IMR-90 (cell line): ENCODE data around the gene TTLL11. TPM values are rescaled to one million over a fixed set of nuclear protein-coding genes. Genes with fewer than 3 reads are reported as not detected.

Experiments
- ATAC-seq: fragments of 200-7000 bp; cut with Tn5 transposase; 2 replicates; pipeline ENCODE4 v1.9.1; 2020; ENCODE audit warnings: low read depth, mild to moderate bottlenecking, moderate library complexity
- BruUV-seq: library from RNA; stranded (reverse); fragments of 400-500 nt; replicated peaks from 2 replicates; lab custom pipeline; 2021; lab: Mats Ljungman, UMichigan
- CTCF ChIA-PET: fragments of 300-600 bp; formaldehyde crosslinking; extraction: SDS; loops from one replicate; lab custom pipeline; 2021; ENCODE audit warnings: antibody characterized with exemption; lab: Yijun Ruan, JAX
- POLR2A ChIA-PET: fragments of 300-600 bp; sonication (Branson Sonifier 250); formaldehyde crosslinking; loops from one replicate; lab custom pipeline; 2022; ENCODE audit warnings: antibody characterized with exemption; ENCODE audit not compliant: unreplicated experiment; lab: Charles Lee
- DNase-seq: peaks from one replicate; pipeline ENCODE4 v3.0.0; 2013
- H2AFZ ChIP-seq: replicated peaks from 2 replicates; pipeline ENCODE3; 2013; ENCODE audit warnings: low read length, mild to moderate bottlenecking; ENCODE audit not compliant: poor library complexity
- H2AK5ac ChIP-seq: 2 replicates; pipeline ENCODE4 v1.6.1; 2013; ENCODE audit warnings: low read depth, low read length, inconsistent platforms
- H2AK9ac ChIP-seq: replicated peaks from 2 replicates; pipeline ENCODE3; 2013; ENCODE audit warnings: mild to moderate bottlenecking, low read depth, low read length, moderate library complexity; ENCODE audit not compliant: poor library complexity
- H2BK120ac ChIP-seq: 2 replicates; pipeline ENCODE4 v1.6.1; 2013; ENCODE audit warnings: low read depth, low read length, inconsistent platforms
- H2BK15ac ChIP-seq: 3 replicates; pipeline ENCODE4 v1.6.1; 2013; ENCODE audit warnings: low read depth, low read length, inconsistent platforms
- H2BK20ac ChIP-seq: 2 replicates; pipeline ENCODE4 v1.6.1; 2013; ENCODE audit warnings: low read depth, mild to moderate bottlenecking, inconsistent platforms, low read length, moderate library complexity
- H2BK5ac ChIP-seq: 2 replicates; pipeline ENCODE4 v1.6.1; 2013; ENCODE audit warnings: mild to moderate bottlenecking, low read depth, low read length, inconsistent platforms; ENCODE audit not compliant: poor library complexity, severe bottlenecking
- H3K14ac ChIP-seq: replicated peaks from 2 replicates; pipeline ENCODE4 v1.6.1; 2013; ENCODE audit warnings: low read depth, low read length, inconsistent platforms
- H3K18ac ChIP-seq: 2 replicates; pipeline ENCODE4 v1.6.1; 2013; ENCODE audit warnings: low read depth, low read length, control low read depth
- H3K23ac ChIP-seq: 2 replicates; pipeline ENCODE4 v1.6.1; 2013; ENCODE audit warnings: low read depth, low read length, inconsistent platforms
- H3K27ac ChIP-seq: 2 replicates; pipeline ENCODE4 v1.5.1; 2013; ENCODE audit warnings: mild to moderate bottlenecking, control low read depth, low read length; ENCODE audit not compliant: insufficient read depth
- H3K27me3 ChIP-seq: 2 replicates; pipeline ENCODE4 v1.6.1; 2013; ENCODE audit warnings: low read length; ENCODE audit not compliant: control insufficient read depth, insufficient read depth
- H3K36me3 ChIP-seq: 2 replicates; pipeline ENCODE4 v1.6.1; 2013; ENCODE audit warnings: low read length, mixed read lengths; ENCODE audit not compliant: control insufficient read depth, insufficient read depth
- H3K4ac ChIP-seq: 2 replicates; pipeline ENCODE4 v1.6.1; 2013; ENCODE audit warnings: low read depth, low read length, inconsistent platforms
- H3K4me1 ChIP-seq: 2 replicates; pipeline ENCODE4 v1.6.1; 2013; ENCODE audit warnings: low read length, mixed read lengths; ENCODE audit not compliant: control insufficient read depth, insufficient read depth
- H3K4me2 ChIP-seq: 2 replicates; pipeline ENCODE4 v1.6.1; 2013; ENCODE audit warnings: low read depth, mild to moderate bottlenecking, control low read depth, low read length, moderate library complexity
- H3K4me3 ChIP-seq: 2 replicates; pipeline ENCODE4 v1.5.1; 2013; ENCODE audit warnings: low read depth, mild to moderate bottlenecking, control low read depth, low read length, moderate library complexity; ENCODE audit not compliant: insufficient read depth
- H3K56ac ChIP-seq: 2 replicates; pipeline ENCODE4 v1.6.1; 2013; ENCODE audit warnings: low read length, inconsistent platforms; ENCODE audit not compliant: insufficient read depth; ENCODE audit errors: extremely low read depth
- H3K79me1 ChIP-seq, 2 experiments: 2 replicates each; pipeline ENCODE4 v1.6.1; 2013; ENCODE audit warnings: low read length in 2 of 2, inconsistent platforms in 1 of 2, low read depth in 1 of 2
- H3K9ac ChIP-seq: 2 replicates; pipeline ENCODE4 v1.6.1; 2013; ENCODE audit warnings: low read depth, low read length, control low read depth
- H3K9me1 ChIP-seq: 2 replicates; pipeline ENCODE4 v1.6.1; 2013; ENCODE audit warnings: low read length, inconsistent platforms; ENCODE audit not compliant: insufficient read depth
- H3K9me3 ChIP-seq: 2 replicates; pipeline ENCODE4 v1.6.1; 2013; ENCODE audit warnings: low read length; ENCODE audit not compliant: control insufficient read depth, insufficient read depth
- H4K20me1 ChIP-seq: 2 replicates; pipeline ENCODE4 v1.6.1; 2013; ENCODE audit warnings: low read length, inconsistent platforms; ENCODE audit not compliant: insufficient read depth
- H4K5ac ChIP-seq: 2 replicates; pipeline ENCODE4 v1.6.1; 2013; ENCODE audit warnings: mild to moderate bottlenecking, low read depth, low read length, control low read depth
- H4K8ac ChIP-seq, 2 experiments: 2 replicates each; pipeline ENCODE4 v1.6.1; 2013; ENCODE audit warnings: low read depth in 2 of 2, low read length in 2 of 2, control low read depth in 1 of 2, inconsistent platforms in 1 of 2
- H4K91ac ChIP-seq: 2 replicates; pipeline ENCODE4 v1.6.1; 2013; ENCODE audit warnings: low read depth, low read length, inconsistent platforms; ENCODE audit not compliant: insufficient read depth
- CEBPB ChIP-seq: IDR thresholded peaks from 2 replicates; pipeline ENCODE4 v1.6.1; 2012; ENCODE audit warnings: low read depth, low read length, improper control_type of control experiment
- CHD1 ChIP-seq: IDR thresholded peaks from 2 replicates; pipeline ENCODE4 v1.6.1; 2012; ENCODE audit warnings: low read depth, low read length, improper control_type of control experiment
- MAZ ChIP-seq: IDR thresholded peaks from 2 replicates; pipeline ENCODE4 v1.6.1; 2012; ENCODE audit warnings: low read depth, mild to moderate bottlenecking, low read length, improper control_type of control experiment, moderate library complexity, borderline replicate concordance
- MXI1 ChIP-seq: IDR thresholded peaks from 2 replicates; pipeline ENCODE4 v1.6.1; 2012; ENCODE audit warnings: low read depth, mild to moderate bottlenecking, low read length, moderate library complexity, borderline replicate concordance
- NFE2L2 ChIP-seq: fragments of 150-350 bp; IDR thresholded peaks from 2 replicates; pipeline ENCODE4 v1.6.1; 2016; ENCODE audit warnings: low read depth, mild to moderate bottlenecking, low read length
- POLR2A ChIP-seq: IDR thresholded peaks from 2 replicates; pipeline ENCODE4 v1.6.1; 2012; ENCODE audit warnings: mild to moderate bottlenecking, low read depth, low read length
- RFX5 ChIP-seq: IDR thresholded peaks from 2 replicates; pipeline ENCODE4 v1.8.0; 2012; ENCODE audit warnings: low read depth, mild to moderate bottlenecking, low read length, moderate library complexity
- SMC3 ChIP-seq: fragments of 150-350 bp; IDR thresholded peaks from 2 replicates; pipeline ENCODE4 v1.6.1; 2016; ENCODE audit warnings: low read depth, mild to moderate bottlenecking, antibody characterized with exemption, low read length, moderate library complexity
- WGBS, 2 experiments: methylation state at CpG; one replicate each; pipeline versions ENCODE4 v1.1.5 to v1.1.7; 2013; ENCODE audit warnings: missing lambda C conversion rate in 2 of 2; ENCODE audit not compliant: insufficient read length in 1 of 2; ENCODE audit errors: extremely low coverage in 2 of 2; 5-methylcytosine and 5-hydroxymethylcytosine counted together
- dilution Hi-C: fragments of 300-500 bp; cut with HindIII; formaldehyde crosslinking; loops from one replicate; pipeline ENCODE4 v1.14.3; 2018; ENCODE audit warnings: low sequenced_read_pairs; ENCODE audit not compliant: unreplicated experiment
- in situ Hi-C: fragments of 300-500 bp; cut with MboI; formaldehyde crosslinking; loops from 3 replicates; pipeline ENCODE4 v1.14.3; 2019; ENCODE audit warnings: low sequenced_read_pairs, inconsistent platforms, mixed read lengths
- intact Hi-C: fragments of 100-400 bp; cut with micrococcal nuclease; formaldehyde crosslinking; loops from 2 replicates; pipeline ENCODE4 v1.10.0; 2022
- polyA plus RNA-seq, 3 experiments: library from polyadenylated mRNA; depleted of rRNA; stranded (reverse); fragments of >200 nt; gene quantifications; 2 replicates each; pipeline ENCODE4 v1.2.3, GENCODE V29; 2012; ENCODE audit warnings: low replicate concordance in 1 of 3
- total RNA-seq: library from RNA; depleted of rRNA; stranded (reverse); fragments of >200 nt; gene quantifications from 2 replicates; pipeline ENCODE4 v1.2.3, GENCODE V29; 2012
- TF ChIP-seq, protein P1 (sequence below): conservative IDR thresholded peaks from 2 replicates; pipeline ENCODE4 v1.5.1; 2012; ENCODE audit warnings: mild to moderate bottlenecking, low read depth, low read length, improper control_type of control experiment
- TF ChIP-seq, protein P2 (sequence below): fragments of 150-350 bp; IDR thresholded peaks from 2 replicates; pipeline ENCODE4 v1.6.1; 2017; ENCODE audit warnings: mild to moderate bottlenecking, antibody characterized with exemption, low read length, low read depth

Gene TTLL11
- total and polyA plus RNA-seq, 2 of the 4 experiments (the other 2 are of a cell fraction) = 2.0 to 4.6 TPM

DNA sequence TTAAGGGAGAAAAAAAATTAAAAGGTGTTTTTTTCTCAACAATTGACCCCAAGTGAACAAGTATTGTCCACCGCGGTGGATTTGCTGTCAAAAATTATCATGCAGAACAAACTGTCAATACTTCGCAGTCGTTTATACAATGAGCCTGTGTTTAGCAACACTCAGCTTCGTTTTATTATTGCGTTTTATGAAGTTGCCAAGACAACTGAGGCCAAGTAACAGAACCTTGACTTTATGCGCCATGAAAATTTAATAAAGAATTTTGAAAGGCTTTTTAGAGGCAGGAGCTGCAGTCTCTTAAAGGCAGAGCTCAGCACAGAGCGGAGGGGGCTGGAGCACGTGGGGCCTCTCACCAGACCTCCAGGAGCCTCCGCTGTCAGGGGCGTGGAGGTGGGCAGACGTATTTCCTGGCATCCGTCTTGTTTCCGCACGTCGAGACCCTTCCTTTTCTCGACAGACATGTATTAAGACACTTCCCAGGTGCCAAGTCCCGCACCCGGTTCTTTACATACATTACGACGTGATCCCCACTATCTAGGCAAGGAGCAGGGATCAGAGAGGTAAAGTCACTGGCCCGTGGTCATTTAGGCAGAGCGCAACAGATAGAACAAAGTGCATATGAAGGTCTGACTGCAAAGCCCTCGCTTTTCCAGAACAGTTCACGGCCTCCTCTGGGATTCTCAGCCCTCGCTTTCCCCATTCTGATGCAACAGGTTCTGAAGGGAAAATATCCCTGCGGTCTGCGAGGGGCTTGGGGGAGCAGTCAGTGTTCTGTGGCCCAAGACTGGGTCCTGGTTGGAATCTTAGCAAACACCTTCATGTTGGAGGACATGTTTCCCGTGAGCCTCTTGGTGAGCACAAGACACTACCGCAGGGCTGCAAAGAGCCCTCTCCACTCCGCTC lies 277.3 kb downstream of the TTLL11 start (continued):
- TF ChIP-seq, protein P1, sequence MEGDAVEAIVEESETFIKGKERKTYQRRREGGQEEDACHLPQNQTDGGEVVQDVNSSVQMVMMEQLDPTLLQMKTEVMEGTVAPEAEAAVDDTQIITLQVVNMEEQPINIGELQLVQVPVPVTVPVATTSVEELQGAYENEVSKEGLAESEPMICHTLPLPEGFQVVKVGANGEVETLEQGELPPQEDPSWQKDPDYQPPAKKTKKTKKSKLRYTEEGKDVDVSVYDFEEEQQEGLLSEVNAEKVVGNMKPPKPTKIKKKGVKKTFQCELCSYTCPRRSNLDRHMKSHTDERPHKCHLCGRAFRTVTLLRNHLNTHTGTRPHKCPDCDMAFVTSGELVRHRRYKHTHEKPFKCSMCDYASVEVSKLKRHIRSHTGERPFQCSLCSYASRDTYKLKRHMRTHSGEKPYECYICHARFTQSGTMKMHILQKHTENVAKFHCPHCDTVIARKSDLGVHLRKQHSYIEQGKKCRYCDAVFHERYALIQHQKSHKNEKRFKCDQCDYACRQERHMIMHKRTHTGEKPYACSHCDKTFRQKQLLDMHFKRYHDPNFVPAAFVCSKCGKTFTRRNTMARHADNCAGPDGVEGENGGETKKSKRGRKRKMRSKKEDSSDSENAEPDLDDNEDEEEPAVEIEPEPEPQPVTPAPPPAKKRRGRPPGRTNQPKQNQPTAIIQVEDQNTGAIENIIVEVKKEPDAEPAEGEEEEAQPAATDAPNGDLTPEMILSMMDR = no peak
- no peak for TF ChIP-seq SMC3

DNA sequence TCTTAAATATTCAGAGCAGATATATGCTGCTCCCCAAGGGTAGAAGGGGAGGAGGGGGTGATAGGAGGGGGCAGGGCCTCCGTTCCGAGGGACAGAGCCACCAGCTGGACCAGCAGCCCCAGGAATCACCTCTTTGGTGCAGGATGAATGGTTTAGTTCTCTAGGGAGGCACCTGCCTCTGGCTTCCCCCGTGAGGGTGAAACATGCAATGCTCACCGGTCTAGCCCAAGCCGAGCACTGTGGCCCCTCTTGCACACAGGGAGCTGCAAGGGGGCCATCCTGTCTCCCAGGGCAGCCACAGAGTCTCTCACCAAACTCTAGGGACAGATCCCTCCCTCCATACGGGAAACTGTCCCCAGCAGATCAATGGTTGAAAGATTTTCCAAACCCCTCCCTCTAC lies 278.0 kb downstream of the TTLL11 start:
- no peaks in the 10 kb centered on the region for H3K36me3 ChIP-seq
- peaks cover 13% of the 10 kb centered on the region; the same call in 1 of the 2 replicates for H3K27me3 ChIP-seq
- dilution Hi-C loops (no loop called here), in situ Hi-C loops (no loop called here), intact Hi-C loops (no loop called here)
- ATAC-seq (no peak), DNase-seq (no peak)
- CTCF ChIA-PET = interaction anchor here (0.6 kb wide), 1 partner anchor 202 kb away, joined by 3 read pairs; no protein-coding TSS in a partner anchor
- no peak overlapping the region for H3K4me2 ChIP-seq
- no peak overlapping the region for H3K56ac ChIP-seq
- no peak overlapping the region for H3K4ac ChIP-seq
- no peak overlapping the region for H4K5ac ChIP-seq
- POLR2A ChIA-PET = no interaction called here
- WGBS, 2 experiments = 80% methylated on average over 5 of the region's 6 CpGs; no CpG with 5 or more reads in 1 of the 2 experiments
- H3K9me3 ChIP-seq = no peaks in the 10 kb centered on the region
- no peak overlapping the region for H2AFZ ChIP-seq
- BruUV-seq = no TSS peak
- H2BK120ac ChIP-seq = no peak overlapping the region
- no peak overlapping the region for H3K9ac ChIP-seq
- no peak overlapping the region for H3K18ac ChIP-seq
- no peaks in the 10 kb centered on the region for H4K20me1 ChIP-seq
- no peak overlapping the region for H4K8ac ChIP-seq
- no peak overlapping the region for H3K23ac ChIP-seq
- H3K27ac ChIP-seq = no peak overlapping the region
- no peaks in the 10 kb centered on the region for H3K79me1 ChIP-seq
- H3K4me3 ChIP-seq = no peak overlapping the region
- H3K14ac ChIP-seq = no peak overlapping the region
- H2BK15ac ChIP-seq = no peak overlapping the region
- no peak overlapping the region for H4K91ac ChIP-seq
- no peak overlapping the region for H2BK5ac ChIP-seq
- no peak overlapping the region for H2AK5ac ChIP-seq
- H2AK9ac ChIP-seq = no peak overlapping the region
- no peaks in the 10 kb centered on the region; the same call in 1 of the 2 replicates for H3K9me1 ChIP-seq
- no peak overlapping the region for H2BK20ac ChIP-seq
- peaks cover 3% of the 10 kb centered on the region; the same call in 1 of the 2 replicates for H3K4me1 ChIP-seq
- TF ChIP-seq, protein P2, sequence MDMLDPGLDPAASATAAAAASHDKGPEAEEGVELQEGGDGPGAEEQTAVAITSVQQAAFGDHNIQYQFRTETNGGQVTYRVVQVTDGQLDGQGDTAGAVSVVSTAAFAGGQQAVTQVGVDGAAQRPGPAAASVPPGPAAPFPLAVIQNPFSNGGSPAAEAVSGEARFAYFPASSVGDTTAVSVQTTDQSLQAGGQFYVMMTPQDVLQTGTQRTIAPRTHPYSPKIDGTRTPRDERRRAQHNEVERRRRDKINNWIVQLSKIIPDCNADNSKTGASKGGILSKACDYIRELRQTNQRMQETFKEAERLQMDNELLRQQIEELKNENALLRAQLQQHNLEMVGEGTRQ = no peak
- TF ChIP-seq RFX5 (no peak), CEBPB (no peak), POLR2A (no peak), SMC3 (no peak), MXI1 (no peak), CHD1 (no peak), MAZ (no peak), NFE2L2 (no peak)
- TF ChIP-seq, protein P1 = no peak
